ENCODE data around the gene BUD13. TPM values are rescaled to one million over a fixed set of nuclear protein-coding genes. Genes with fewer than 3 reads are reported as not detected.

BUD13 gene, protein sequence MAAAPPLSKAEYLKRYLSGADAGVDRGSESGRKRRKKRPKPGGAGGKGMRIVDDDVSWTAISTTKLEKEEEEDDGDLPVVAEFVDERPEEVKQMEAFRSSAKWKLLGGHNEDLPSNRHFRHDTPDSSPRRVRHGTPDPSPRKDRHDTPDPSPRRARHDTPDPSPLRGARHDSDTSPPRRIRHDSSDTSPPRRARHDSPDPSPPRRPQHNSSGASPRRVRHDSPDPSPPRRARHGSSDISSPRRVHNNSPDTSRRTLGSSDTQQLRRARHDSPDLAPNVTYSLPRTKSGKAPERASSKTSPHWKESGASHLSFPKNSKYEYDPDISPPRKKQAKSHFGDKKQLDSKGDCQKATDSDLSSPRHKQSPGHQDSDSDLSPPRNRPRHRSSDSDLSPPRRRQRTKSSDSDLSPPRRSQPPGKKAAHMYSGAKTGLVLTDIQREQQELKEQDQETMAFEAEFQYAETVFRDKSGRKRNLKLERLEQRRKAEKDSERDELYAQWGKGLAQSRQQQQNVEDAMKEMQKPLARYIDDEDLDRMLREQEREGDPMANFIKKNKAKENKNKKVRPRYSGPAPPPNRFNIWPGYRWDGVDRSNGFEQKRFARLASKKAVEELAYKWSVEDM
- 9.9 and 11.8 TPM in 2 replicates for total RNA-seq (2012; rRNA removed)

DNA sequence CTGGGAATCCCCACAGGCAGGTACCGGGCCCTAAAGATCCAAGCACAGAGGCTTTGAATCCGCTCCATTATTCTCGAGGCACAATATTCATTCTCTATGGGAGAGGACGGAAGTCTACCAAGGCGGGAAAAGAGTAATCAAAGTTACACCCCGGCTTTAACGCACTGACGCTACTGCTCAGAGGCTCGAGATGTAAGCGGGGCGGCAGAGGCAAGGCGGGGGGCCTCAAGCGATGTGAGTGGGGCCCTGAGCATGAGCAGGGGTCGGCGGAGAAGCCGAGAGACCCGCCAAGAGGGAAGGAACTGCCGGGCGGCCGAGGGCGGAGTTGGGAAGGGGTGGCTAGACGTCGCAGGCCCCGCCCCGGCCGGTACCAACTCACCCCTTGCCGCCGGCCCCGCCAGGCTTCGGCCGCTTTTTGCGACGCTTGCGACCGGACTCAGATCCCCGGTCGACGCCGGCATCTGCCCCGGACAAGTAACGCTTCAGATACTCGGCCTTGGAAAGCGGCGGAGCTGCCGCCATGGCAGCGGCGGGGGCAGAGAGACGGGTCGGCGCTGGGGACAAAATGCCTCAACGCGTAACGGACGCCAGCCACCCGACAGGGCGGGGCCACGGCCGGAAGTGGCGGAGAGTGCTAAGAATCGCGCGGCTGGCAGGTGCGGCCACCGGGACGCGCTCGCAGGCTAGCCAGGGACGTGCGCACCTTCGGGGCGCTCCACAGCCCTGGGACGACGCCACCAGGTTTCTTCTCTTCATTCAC is at the start of gene BUD13:
Gene BUD13, minus strand, starts transcription at position 545 of the 760 bp plus-strand sequence. Its CDS starts 23 bp downstream, at position 522.
- H3K9me3 ChIP-seq (replicated peaks; ENCODE audit: low read length) = no peaks in the 10 kb centered on the region
- peaks cover 20% of the 10 kb centered on the region for H3K4me1 ChIP-seq (ENCODE audit: control insufficient read depth, insufficient read depth, low read length)
- H3K27me3 ChIP-seq (ENCODE audit: control insufficient read depth, insufficient read depth, low read length) = no peaks in the 10 kb centered on the region
- H3K4me3 ChIP-seq (ENCODE audit: low read length) = peak within 1 kb of the TSS; percentile 93
- peak within 1 kb of the TSS; percentile 98 for H3K4me2 ChIP-seq (ENCODE audit: low read length)
- peaks cover 19% of the 10 kb centered on the region for H3K36me3 ChIP-seq (ENCODE audit: insufficient read depth, low read length)
- peak within 1 kb of the TSS; percentile 97 for H3K9ac ChIP-seq (ENCODE audit: low read depth, low read length)

DNA sequence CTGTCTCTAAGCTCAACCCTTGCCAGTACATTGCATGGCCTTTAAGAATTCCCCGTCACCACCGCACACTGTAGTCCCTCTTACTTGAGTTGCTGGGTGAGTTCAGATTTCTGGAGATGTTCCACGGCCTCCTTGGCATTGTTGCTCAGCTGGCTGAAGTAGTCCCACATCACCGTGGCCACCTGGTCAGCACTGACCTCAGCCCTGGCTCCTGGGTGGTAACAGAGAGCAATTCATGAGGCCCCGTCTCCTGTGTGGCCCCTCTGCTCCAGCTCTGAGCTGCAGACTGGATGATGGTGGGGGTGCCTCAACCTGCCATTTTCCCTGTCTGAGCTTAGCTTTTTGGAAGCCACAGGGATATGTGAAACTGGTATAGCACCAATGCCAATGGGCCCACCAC is 49.8 kb upstream of the BUD13 start:
- H3K27me3 ChIP-seq (ENCODE audit: control insufficient read depth, insufficient read depth, low read length) = no peaks in the 10 kb centered on the region
- no peak overlapping the region for H3K9ac ChIP-seq (ENCODE audit: low read depth, low read length)
- H3K9me3 ChIP-seq (replicated peaks; ENCODE audit: low read length) = no peaks in the 10 kb centered on the region
- no peaks in the 10 kb centered on the region for H3K4me1 ChIP-seq (ENCODE audit: control insufficient read depth, insufficient read depth, low read length)
- H3K4me2 ChIP-seq (ENCODE audit: low read length) = no peak overlapping the region
- H3K36me3 ChIP-seq (ENCODE audit: insufficient read depth, low read length) = no peaks in the 10 kb centered on the region
- no peak overlapping the region for H3K4me3 ChIP-seq (ENCODE audit: low read length)

DNA sequence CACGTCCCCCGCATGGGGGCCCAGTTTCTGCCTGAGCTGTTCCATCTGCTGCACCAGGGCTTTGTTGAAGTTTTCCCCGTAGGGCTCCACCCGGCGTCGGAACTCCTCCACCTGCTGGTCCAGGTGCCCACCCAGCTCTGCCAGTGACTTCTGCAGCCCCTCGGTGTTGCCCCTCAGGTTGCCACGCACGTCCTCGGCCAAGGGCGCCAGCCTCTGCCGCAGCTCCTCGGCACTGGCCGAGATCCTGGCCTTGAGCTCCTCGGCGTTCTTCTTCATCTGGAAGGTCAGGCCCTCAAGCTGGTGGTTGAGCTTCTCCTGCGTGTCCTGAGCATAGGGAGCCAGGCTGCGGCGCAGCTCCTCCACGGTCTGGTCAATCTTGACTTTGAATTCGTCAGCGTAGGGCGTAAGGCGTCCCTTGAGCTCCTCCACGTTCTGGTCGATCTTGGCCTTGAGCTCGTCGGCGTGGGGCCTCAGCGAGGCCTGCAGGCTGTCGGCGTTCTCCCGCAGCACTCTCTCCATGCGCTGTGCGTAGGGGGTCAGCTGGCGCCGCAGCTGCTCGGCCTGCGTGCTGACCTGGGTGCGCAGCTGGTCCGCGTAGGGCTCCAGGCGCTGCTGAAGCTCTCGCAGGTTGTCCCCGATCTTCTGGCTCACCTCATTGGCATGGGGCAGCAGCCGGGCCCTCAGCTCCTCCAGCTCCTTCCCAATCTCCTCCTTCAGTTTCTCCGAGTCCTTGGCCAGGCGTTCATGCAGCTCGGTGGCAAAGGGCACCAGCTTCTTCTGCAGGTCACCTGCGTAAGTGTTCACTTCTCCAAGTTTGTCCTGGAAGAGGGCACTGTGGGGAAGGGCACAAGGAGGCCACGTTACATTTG is 48.5 kb upstream of the BUD13 start:
- no peaks in the 10 kb centered on the region for H3K9me3 ChIP-seq (replicated peaks; ENCODE audit: low read length)
- H3K4me2 ChIP-seq (ENCODE audit: low read length) = no peak overlapping the region
- H3K4me1 ChIP-seq (ENCODE audit: control insufficient read depth, insufficient read depth, low read length) = no peaks in the 10 kb centered on the region
- H3K4me3 ChIP-seq (ENCODE audit: low read length) = no peak overlapping the region
- H3K27me3 ChIP-seq (ENCODE audit: control insufficient read depth, insufficient read depth, low read length) = no peaks in the 10 kb centered on the region
- H3K9ac ChIP-seq (ENCODE audit: low read depth, low read length) = no peak overlapping the region
- H3K36me3 ChIP-seq (ENCODE audit: insufficient read depth, low read length) = no peaks in the 10 kb centered on the region

DNA sequence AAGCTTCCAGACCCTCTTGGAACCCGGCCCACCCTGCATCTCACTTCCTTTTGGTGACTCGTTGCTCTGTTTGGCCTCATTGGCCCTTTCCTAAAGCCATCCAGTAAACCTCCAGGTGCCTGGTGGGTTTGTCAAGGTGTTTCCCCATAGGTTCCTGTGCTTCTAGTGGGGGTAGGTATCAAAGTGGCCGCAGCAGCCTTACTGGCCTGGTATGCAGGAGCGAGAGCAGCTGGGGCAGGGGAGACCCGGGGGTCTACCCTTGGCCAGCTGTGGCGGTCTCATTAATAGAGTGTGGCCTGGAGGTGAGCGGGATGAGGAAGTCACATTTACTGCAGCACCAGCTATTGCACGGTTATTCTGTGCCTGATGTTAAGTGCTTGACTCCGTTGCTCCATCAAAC is 46.3 kb upstream of the BUD13 start:
- no peak overlapping the region for H3K4me3 ChIP-seq (ENCODE audit: low read length)
- H3K36me3 ChIP-seq (ENCODE audit: insufficient read depth, low read length) = no peaks in the 10 kb centered on the region
- no peak overlapping the region for H3K4me2 ChIP-seq (ENCODE audit: low read length)
- H3K4me1 ChIP-seq (ENCODE audit: control insufficient read depth, insufficient read depth, low read length) = no peaks in the 10 kb centered on the region
- no peaks in the 10 kb centered on the region for H3K27me3 ChIP-seq (ENCODE audit: control insufficient read depth, insufficient read depth, low read length)
- no peak overlapping the region for H3K9ac ChIP-seq (ENCODE audit: low read depth, low read length)
- no peaks in the 10 kb centered on the region for H3K9me3 ChIP-seq (replicated peaks; ENCODE audit: low read length)

DNA sequence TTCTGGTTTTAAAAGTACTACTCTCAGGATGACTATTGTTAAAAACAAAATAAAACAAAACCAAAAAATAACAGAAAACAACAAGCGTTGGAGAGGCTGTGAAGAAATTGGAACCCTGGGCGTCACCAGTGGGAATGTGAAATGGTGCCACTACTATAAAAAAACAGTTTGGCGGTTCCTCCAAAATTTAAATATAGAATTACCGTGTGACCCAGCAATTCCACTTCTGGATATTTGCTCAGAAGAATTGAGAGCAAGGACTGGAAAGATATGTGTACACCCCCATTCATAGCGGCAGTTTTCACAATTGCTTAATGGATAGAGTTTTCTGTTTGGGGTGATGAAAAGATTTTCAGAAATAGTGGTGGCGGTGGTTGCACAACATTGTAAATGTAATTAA is 41.7 kb upstream of the BUD13 start:
- H3K4me1 ChIP-seq (ENCODE audit: control insufficient read depth, insufficient read depth, low read length) = peaks cover 8% of the 10 kb centered on the region
- H3K36me3 ChIP-seq (ENCODE audit: insufficient read depth, low read length) = no peaks in the 10 kb centered on the region
- H3K4me2 ChIP-seq (ENCODE audit: low read length) = no peak overlapping the region
- no peaks in the 10 kb centered on the region for H3K27me3 ChIP-seq (ENCODE audit: control insufficient read depth, insufficient read depth, low read length)
- H3K4me3 ChIP-seq (ENCODE audit: low read length) = no peak overlapping the region
- no peak overlapping the region for H3K9ac ChIP-seq (ENCODE audit: low read depth, low read length)
- no peaks in the 10 kb centered on the region for H3K9me3 ChIP-seq (replicated peaks; ENCODE audit: low read length)

DNA sequence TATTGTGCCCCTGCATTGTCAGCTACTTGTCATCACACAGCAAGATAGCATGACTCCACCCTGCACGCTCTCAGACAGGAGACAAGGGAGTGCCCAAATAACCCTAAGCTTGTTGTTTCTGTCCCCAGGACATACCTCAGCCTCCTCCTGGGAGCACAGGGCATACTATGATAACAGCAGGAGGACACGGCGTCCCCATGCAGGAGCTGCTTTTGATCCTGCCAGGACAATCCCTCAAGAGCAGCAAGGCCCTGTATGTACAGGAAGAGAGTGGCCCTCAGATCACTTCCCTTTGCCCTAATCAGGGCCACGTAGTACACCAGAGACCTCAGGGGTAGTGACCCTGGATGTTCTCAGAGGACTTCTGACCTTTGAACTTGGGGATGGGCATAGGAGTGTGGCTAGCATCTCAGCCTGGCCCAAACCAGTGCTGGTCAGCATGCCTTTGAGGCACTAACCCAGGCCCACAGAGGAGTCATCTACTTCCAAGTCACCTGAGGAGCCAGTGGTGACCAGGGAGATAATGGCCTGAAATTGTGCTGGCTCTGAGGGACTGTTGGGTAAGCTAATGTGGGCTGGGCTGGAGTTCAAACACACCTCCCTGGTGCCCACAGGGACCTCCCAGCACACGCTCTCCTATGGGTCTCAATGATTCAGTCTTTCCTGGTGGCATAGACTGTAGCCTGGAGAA is 41.1 kb upstream of the BUD13 start:
- H3K9me3 ChIP-seq (replicated peaks; ENCODE audit: low read length) = no peaks in the 10 kb centered on the region
- no peak overlapping the region for H3K4me3 ChIP-seq (ENCODE audit: low read length)
- no peak overlapping the region for H3K4me2 ChIP-seq (ENCODE audit: low read length)
- H3K4me1 ChIP-seq (ENCODE audit: control insufficient read depth, insufficient read depth, low read length) = peaks cover 12% of the 10 kb centered on the region
- H3K36me3 ChIP-seq (ENCODE audit: insufficient read depth, low read length) = no peaks in the 10 kb centered on the region
- no peaks in the 10 kb centered on the region for H3K27me3 ChIP-seq (ENCODE audit: control insufficient read depth, insufficient read depth, low read length)
- H3K9ac ChIP-seq (ENCODE audit: low read depth, low read length) = no peak overlapping the region

DNA sequence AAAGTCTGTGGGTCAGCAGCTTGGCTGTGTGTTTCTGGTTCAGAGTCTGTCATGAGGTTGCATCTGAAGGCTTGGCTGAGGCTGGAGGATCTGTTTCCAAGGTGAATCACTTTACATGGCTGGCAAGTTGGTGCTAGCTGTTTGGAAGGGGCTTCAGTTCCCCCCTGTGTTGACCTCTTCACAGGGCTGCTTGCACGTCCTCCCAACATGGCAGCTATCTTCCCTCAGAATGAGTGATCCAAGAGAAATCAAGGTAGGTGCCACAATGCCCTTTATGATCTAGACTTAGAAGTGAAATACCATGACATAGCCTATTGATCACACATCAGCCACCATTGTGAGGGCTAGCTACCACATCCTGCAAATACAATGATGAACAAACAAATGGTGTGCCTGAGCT is 40.4 kb upstream of the BUD13 start:
- no peak overlapping the region for H3K4me2 ChIP-seq (ENCODE audit: low read length)
- H3K4me3 ChIP-seq (ENCODE audit: low read length) = no peak overlapping the region
- H3K9ac ChIP-seq (ENCODE audit: low read depth, low read length) = no peak overlapping the region
- no peaks in the 10 kb centered on the region for H3K9me3 ChIP-seq (replicated peaks; ENCODE audit: low read length)
- no peaks in the 10 kb centered on the region for H3K36me3 ChIP-seq (ENCODE audit: insufficient read depth, low read length)
- H3K27me3 ChIP-seq (ENCODE audit: control insufficient read depth, insufficient read depth, low read length) = no peaks in the 10 kb centered on the region
- peaks cover 20% of the 10 kb centered on the region for H3K4me1 ChIP-seq (ENCODE audit: control insufficient read depth, insufficient read depth, low read length)

DNA sequence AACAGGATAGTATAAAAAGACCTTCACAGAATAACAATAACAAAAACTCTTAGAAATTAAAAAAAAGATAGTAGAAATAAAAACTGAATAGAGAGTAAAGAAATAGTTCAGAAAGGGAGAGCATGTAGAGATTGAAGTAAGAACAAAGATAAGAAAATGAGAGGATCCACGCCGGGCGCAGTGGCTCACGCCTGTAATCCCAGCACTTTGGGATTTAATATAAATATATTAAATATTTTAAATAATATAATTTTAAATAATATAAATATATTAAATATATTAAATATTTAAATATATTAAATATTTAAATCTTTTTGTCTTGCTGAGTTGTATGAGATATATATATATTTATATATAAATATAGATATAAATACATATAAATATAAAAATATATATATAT is 39.3 kb upstream of the BUD13 start:
- Histone ChIP-seq H3K27me3 (ENCODE audit: control insufficient read depth, insufficient read depth, low read length) (no peaks in the 10 kb centered on the region), H3K4me1 (ENCODE audit: control insufficient read depth, insufficient read depth, low read length) (peaks cover 26% of the 10 kb centered on the region), H3K9ac (ENCODE audit: low read depth, low read length) (no peak overlapping the region), H3K4me2 (ENCODE audit: low read length) (no peak overlapping the region), H3K36me3 (ENCODE audit: insufficient read depth, low read length) (no peaks in the 10 kb centered on the region), H3K9me3 (replicated peaks; ENCODE audit: low read length) (no peaks in the 10 kb centered on the region), H3K4me3 (ENCODE audit: low read length) (no peak overlapping the region)

DNA sequence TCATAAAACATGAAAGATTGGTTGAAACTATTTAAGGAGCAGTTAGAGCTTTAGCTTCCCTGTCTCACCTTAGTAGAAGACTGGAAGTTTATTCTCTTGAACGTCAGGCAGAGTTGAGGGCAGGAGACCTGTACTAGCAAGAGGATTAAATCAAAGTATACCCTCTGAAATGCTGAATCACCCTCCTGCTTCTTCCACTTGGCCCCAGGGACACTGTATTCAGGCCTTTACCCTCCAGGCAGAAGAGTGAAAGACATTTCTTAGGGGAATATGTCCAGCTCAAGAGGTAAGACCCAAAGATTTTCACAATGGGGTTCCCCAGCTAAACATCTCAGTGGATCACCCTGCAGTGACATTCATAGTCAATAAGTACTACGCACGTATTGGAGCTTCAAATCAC is 38.4 kb upstream of the BUD13 start:
- no peaks in the 10 kb centered on the region for H3K27me3 ChIP-seq (ENCODE audit: control insufficient read depth, insufficient read depth, low read length)
- H3K36me3 ChIP-seq (ENCODE audit: insufficient read depth, low read length) = no peaks in the 10 kb centered on the region
- H3K4me1 ChIP-seq (ENCODE audit: control insufficient read depth, insufficient read depth, low read length) = peaks cover 26% of the 10 kb centered on the region
- H3K4me2 ChIP-seq (ENCODE audit: low read length) = no peak overlapping the region
- H3K9me3 ChIP-seq (replicated peaks; ENCODE audit: low read length) = no peaks in the 10 kb centered on the region
- H3K9ac ChIP-seq (ENCODE audit: low read depth, low read length) = no peak overlapping the region
- no peak overlapping the region for H3K4me3 ChIP-seq (ENCODE audit: low read length)

DNA sequence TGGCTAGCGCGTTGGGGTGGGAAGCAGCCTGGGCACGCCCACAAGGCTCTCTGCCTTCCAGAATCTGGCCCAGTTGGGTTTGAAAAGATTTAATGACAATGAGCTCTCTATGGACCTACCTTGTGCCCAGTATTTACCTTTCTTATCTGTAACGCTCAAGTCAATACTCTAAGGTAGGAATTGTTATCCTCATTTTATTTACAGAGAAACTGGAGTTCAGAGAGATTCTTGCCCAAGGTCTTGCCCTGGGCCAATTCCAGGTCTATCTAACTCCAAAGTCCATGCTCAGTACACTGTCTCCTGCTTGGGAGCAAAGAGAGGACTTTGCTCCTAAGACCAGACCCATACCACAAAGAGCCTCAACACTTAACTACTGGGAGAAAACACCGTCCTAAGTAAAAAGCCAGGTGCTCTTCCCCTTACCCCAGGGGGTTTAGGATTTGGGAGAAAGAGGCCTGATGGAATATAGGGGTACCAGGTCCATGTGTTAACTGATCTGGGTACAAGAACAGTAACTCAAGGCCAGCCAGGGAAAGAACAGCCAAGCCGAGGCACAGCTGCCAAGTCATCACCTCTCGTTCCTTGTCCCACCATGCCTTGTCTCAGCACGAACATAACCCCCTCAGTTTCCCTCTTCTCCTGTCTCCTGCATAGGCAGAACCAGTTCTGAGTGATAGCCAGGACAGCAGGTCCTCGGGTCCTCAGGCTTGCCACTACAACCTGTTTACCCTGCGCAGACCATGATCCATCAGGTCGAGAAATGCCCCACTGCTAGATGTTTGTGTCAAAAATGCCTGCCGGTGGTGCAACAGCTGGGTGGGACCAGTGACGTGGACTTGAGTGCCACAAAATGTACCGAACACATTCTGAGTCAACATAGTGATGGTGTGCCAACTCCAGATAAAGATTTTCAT is 35.7 kb upstream of the BUD13 start:
- Histone ChIP-seq H3K9ac (ENCODE audit: low read depth, low read length) (peak overlapping the region; percentile 80), H3K27me3 (ENCODE audit: control insufficient read depth, insufficient read depth, low read length) (no peaks in the 10 kb centered on the region), H3K4me1 (ENCODE audit: control insufficient read depth, insufficient read depth, low read length) (peaks cover 26% of the 10 kb centered on the region), H3K9me3 (replicated peaks; ENCODE audit: low read length) (no peaks in the 10 kb centered on the region), H3K4me2 (ENCODE audit: low read length) (peak overlapping the region; percentile 68), H3K4me3 (ENCODE audit: low read length) (peak overlapping the region; percentile 49), H3K36me3 (ENCODE audit: insufficient read depth, low read length) (no peaks in the 10 kb centered on the region)
